ENCODE data around the gene SPATA46. TPM values are rescaled to one million over a fixed set of nuclear protein-coding genes. Genes with fewer than 3 reads are reported as not detected.

Gene SPATA46
- total RNA-seq, 2 experiments from 2014 or later = not detected

- no peak overlapping the region for H3K4me3 Mint-ChIP-seq
- H3K27ac Mint-ChIP-seq = no peak overlapping the region
- DNase-seq = peak in 4 of 14 experiments; percentile 15 to 38 (median 26)
- no peaks in the 10 kb centered on the region for H3K4me1 Mint-ChIP-seq (ENCODE audit: low read depth)
- intact Hi-C loops (cut with DNase I, micrococcal nuclease) = loop anchor here (1.0 to 5.0 kb wide), 3 partner anchors 336 to 600 kb away; no protein-coding TSS in a partner anchor
- no peaks in the 10 kb centered on the region for H3K9me3 Mint-ChIP-seq
- H3K4me3 ChIP-seq (ENCODE audit: low read length) = no peak overlapping the region
- H3K27me3 ChIP-seq (ENCODE audit: control insufficient read depth in 1 of 2, insufficient read depth in 2 of 2, low read length in 2 of 2) = peaks cover 4 to 13% of the 10 kb centered on the region in 2 experiments
- CTCF ChIA-PET = no interaction called here
- no peaks in the 10 kb centered on the region for H3K9me3 ChIP-seq (ENCODE audit: control insufficient read depth in 1 of 2, insufficient read depth in 1 of 2, low read length in 2 of 2)
- no peaks in the 10 kb centered on the region for H3K36me3 ChIP-seq (ENCODE audit: insufficient read depth, low read length)
- no peaks in the 10 kb centered on the region for H3K4me1 ChIP-seq (ENCODE audit: insufficient read depth, low read length)
- POLR2A ChIA-PET = no interaction called here
- peaks cover 37% of the 10 kb centered on the region for H3K27me3 Mint-ChIP-seq
- H3K36me3 Mint-ChIP-seq (ENCODE audit: low read depth) = no peaks in the 10 kb centered on the region
- H3K27ac ChIP-seq (ENCODE audit: low read depth in 1 of 2, low read length in 2 of 2) = no peak overlapping the region
- ATAC-seq (ENCODE audit: poor library complexity) = no peak
- peak; percentile 68 for TF ChIP-seq CTCF (IDR thresholded peaks at IDR 0.05)
Observed at GRCh38 chr1:162391790-162392563, 15.3 kb upstream of the SPATA46 start.

- DNase-seq (no peak), ATAC-seq (ENCODE audit: poor library complexity) (no peak)
- no peaks in the 10 kb centered on the region for H3K4me1 ChIP-seq (ENCODE audit: insufficient read depth, low read length)
- H3K27me3 Mint-ChIP-seq = peaks cover 27% of the 10 kb centered on the region
- H3K4me3 ChIP-seq (ENCODE audit: low read length) = no peak overlapping the region
- H3K36me3 ChIP-seq (ENCODE audit: insufficient read depth, low read length) = no peaks in the 10 kb centered on the region
- H3K27ac ChIP-seq (ENCODE audit: low read depth in 1 of 2, low read length in 2 of 2) = no peak overlapping the region
- intact Hi-C loops (cut with DNase I, micrococcal nuclease) = loop anchor here in 1 of 2 experiments (1.0 to 5.0 kb wide), 2 partner anchors 335 to 598 kb away; no protein-coding TSS in a partner anchor
- no peaks in the 10 kb centered on the region for H3K4me1 Mint-ChIP-seq (ENCODE audit: low read depth)
- no peaks in the 10 kb centered on the region for H3K9me3 ChIP-seq (ENCODE audit: control insufficient read depth in 1 of 2, insufficient read depth in 1 of 2, low read length in 2 of 2)
- POLR2A ChIA-PET = no interaction called here
- no peak overlapping the region for H3K27ac Mint-ChIP-seq
- H3K4me3 Mint-ChIP-seq = no peak overlapping the region
- H3K27me3 ChIP-seq (ENCODE audit: control insufficient read depth in 1 of 2, insufficient read depth in 2 of 2, low read length in 2 of 2) = peaks cover 0 to 6% of the 10 kb centered on the region in 2 experiments
- no peaks in the 10 kb centered on the region for H3K36me3 Mint-ChIP-seq (ENCODE audit: low read depth)
- H3K9me3 Mint-ChIP-seq = no peaks in the 10 kb centered on the region
- CTCF ChIA-PET = no interaction called here
- TF ChIP-seq CTCF (IDR thresholded peaks at IDR 0.05) = no peak
Observed at GRCh38 chr1:162390396-162391185, 13.9 kb upstream of the SPATA46 start.

GRCh38 chr1:162389971-162390370 lies 13.3 kb upstream of the SPATA46 start:
- Mint-ChIP-seq H3K4me3 (no peak overlapping the region), H3K9me3 (no peaks in the 10 kb centered on the region), H3K27ac (no peak overlapping the region), H3K4me1 (ENCODE audit: low read depth) (no peaks in the 10 kb centered on the region), H3K36me3 (ENCODE audit: low read depth) (no peaks in the 10 kb centered on the region), H3K27me3 (peaks cover 27% of the 10 kb centered on the region)
- H3K27me3 ChIP-seq (ENCODE audit: control insufficient read depth in 1 of 2, insufficient read depth in 2 of 2, low read length in 2 of 2) = peaks cover 0 to 6% of the 10 kb centered on the region in 2 experiments
- ChIA-PET POLR2A (no interaction called here), CTCF (no interaction called here)
- no peaks in the 10 kb centered on the region for H3K9me3 ChIP-seq (ENCODE audit: control insufficient read depth in 1 of 2, insufficient read depth in 1 of 2, low read length in 2 of 2)
- no peak overlapping the region for H3K4me3 ChIP-seq (ENCODE audit: low read length)
- H3K36me3 ChIP-seq (ENCODE audit: insufficient read depth, low read length) = no peaks in the 10 kb centered on the region
- H3K27ac ChIP-seq (ENCODE audit: low read depth in 1 of 2, low read length in 2 of 2) = no peak overlapping the region
- DNase-seq (no peak), ATAC-seq (ENCODE audit: poor library complexity) (no peak)
- no peak for TF ChIP-seq CTCF (IDR thresholded peaks at IDR 0.05)
- H3K4me1 ChIP-seq (ENCODE audit: insufficient read depth, low read length) = no peaks in the 10 kb centered on the region
- intact Hi-C loops (cut with DNase I, micrococcal nuclease) = loop anchor here in 1 of 2 experiments (5.0 kb wide), 1 partner anchor 598 kb away; no protein-coding TSS in a partner anchor
